HCT116 (cell line): ENCODE data around the gene PPM1H. TPM values are rescaled to one million over a fixed set of nuclear protein-coding genes. Genes with fewer than 3 reads are reported as not detected.

Source experiments
- ATAC-seq: fragments of 200-7000 bp; cut with Tn5 transposase; 2 replicates; pipeline ENCODE4 v1.9.1; 2020; ENCODE audit warnings: mild to moderate bottlenecking, moderate library complexity
- BruUV-seq: library from RNA; stranded (reverse); fragments of 400-500 nt; replicated peaks from 2 replicates; lab custom pipeline; 2021; lab: Mats Ljungman, UMichigan
- CTCF ChIA-PET: fragments of 300-600 bp; sonication (Branson Sonifier 250); formaldehyde crosslinking; loops from one replicate; lab custom pipeline; 2021; ENCODE audit warnings: antibody characterized with exemption; lab: Charles Lee
- POLR2A ChIA-PET: fragments of 300-600, 350-600 bp; sonication (Branson Sonifier 250); formaldehyde crosslinking; loops from one replicate; lab custom pipeline; 2021; ENCODE audit warnings: antibody characterized with exemption; lab: Charles Lee
- RAD21 ChIA-PET, 2 experiments: fragments of 300-600 bp; sonication (Branson Sonifier 250); formaldehyde crosslinking; loops; one replicate each; lab custom pipeline; 2023; ENCODE audit warnings: low total read pairs in 2 of 2; ENCODE audit not compliant: uncharacterized antibody in 2 of 2, unreplicated experiment in 2 of 2, low non-redundant PET in 1 of 2; lab: Charles Lee
- DNase-seq: peaks from one replicate; pipeline ENCODE4 v3.0.0-alpha.2; 2010; ENCODE audit warnings: low read depth, low spot score
- H2AFZ ChIP-seq: fragments of 200-600 bp; shearing (Covaris generic), sonication (generic); 2 replicates; pipeline ENCODE4 v1.6.1; 2017; ENCODE audit warnings: low read depth, mixed run types, mixed read lengths, antibody characterized with exemption, low read length; ENCODE audit not compliant: poor library complexity, severe bottlenecking
- H3K27ac ChIP-seq: 2 replicates; pipeline ENCODE4 v1.5.1; 2012; ENCODE audit warnings: low read depth, low read length
- H3K27me3 ChIP-seq: fragments of 200-600 bp; sonication (generic); 2 replicates; pipeline ENCODE4 v1.6.1; 2016; ENCODE audit warnings: mixed run types, low read length, mixed read lengths; ENCODE audit not compliant: insufficient read depth
- H3K36me3 ChIP-seq, 2 experiments: fragments of 200-500 bp in 1 of 2; fragments of 200-600 bp in 1 of 2; sonication (Bioruptor generic) in 1 of 2; sonication (generic) in 1 of 2; 2 replicates each; pipeline versions ENCODE4 v1.5.1 to v1.6.1; 2014 to 2016; ENCODE audit warnings: low read length in 2 of 2, inconsistent platforms in 1 of 2, mixed read lengths in 1 of 2, mixed run types in 1 of 2; ENCODE audit not compliant: insufficient read depth in 2 of 2, control insufficient read depth in 1 of 2
- H3K4me1 ChIP-seq, 2 experiments: fragments of 200-600 bp in 1 of 2; sonication (generic) in 1 of 2; 2 replicates each; pipeline versions ENCODE4 v1.5.1 to v1.6.1; 2012 to 2017; ENCODE audit warnings: low read length in 2 of 2, inconsistent platforms in 1 of 2, mild to moderate bottlenecking in 1 of 2, mixed read lengths in 1 of 2, mixed run types in 1 of 2, moderate library complexity in 1 of 2; ENCODE audit not compliant: insufficient read depth in 2 of 2, control insufficient read depth in 1 of 2
- H3K4me2 ChIP-seq: fragments of 200-600 bp; sonication (generic); 2 replicates; pipeline ENCODE4 v1.6.1; 2017; ENCODE audit warnings: mixed run types, low read length, mixed read lengths
- H3K4me3 ChIP-seq, 2 experiments: fragments of 200-600 bp in 1 of 2; sonication (generic) in 1 of 2; replicated peaks in 1 of 2; 2 replicates each; pipeline ENCODE4 v1.5.1; 2011 to 2016; ENCODE audit warnings: low read length in 2 of 2, control low read depth in 1 of 2, low read depth in 1 of 2, mild to moderate bottlenecking in 1 of 2, mixed read lengths in 1 of 2, mixed run types in 1 of 2
- H3K79me2 ChIP-seq: fragments of 200-600 bp; sonication (generic); 2 replicates; pipeline ENCODE4 v1.6.1; 2017; ENCODE audit warnings: mild to moderate bottlenecking, mixed run types, low read length, moderate library complexity, mixed read lengths; ENCODE audit not compliant: insufficient read depth
- H3K9ac ChIP-seq: fragments of 200-600 bp; sonication (generic); 2 replicates; pipeline ENCODE4 v1.6.1; 2016; ENCODE audit warnings: low read length, mixed read lengths
- H3K9me2 ChIP-seq: fragments of 200-600 bp; sonication (generic), shearing (Covaris generic); 2 replicates; pipeline ENCODE4 v1.6.1; 2017; ENCODE audit warnings: mixed run types, mild to moderate bottlenecking, moderate library complexity; ENCODE audit not compliant: insufficient read depth
- H3K9me3 ChIP-seq, 2 experiments: fragments of 200-500 bp in 1 of 2; fragments of 200-600 bp in 1 of 2; sonication (Bioruptor generic) in 1 of 2; sonication (generic) in 1 of 2; 2 replicates each; pipeline ENCODE4 v1.6.1; 2014 to 2017; ENCODE audit warnings: low read length in 2 of 2, mixed read lengths in 2 of 2, inconsistent platforms in 1 of 2, low read depth in 1 of 2, mild to moderate bottlenecking in 1 of 2, mixed run types in 1 of 2, moderate library complexity in 1 of 2; ENCODE audit not compliant: control insufficient read depth in 1 of 2, insufficient read depth in 1 of 2
- H4K20me1 ChIP-seq: fragments of 200-600 bp; sonication (generic), shearing (Covaris generic); 2 replicates; pipeline ENCODE4 v1.6.1; 2017; ENCODE audit warnings: mixed run types, mild to moderate bottlenecking, moderate library complexity; ENCODE audit not compliant: insufficient read depth
- CBX3 ChIP-seq: IDR thresholded peaks from 2 replicates; pipeline ENCODE4 v1.6.1; 2012; ENCODE audit warnings: low read depth
- CEBPB ChIP-seq: IDR thresholded peaks from 2 replicates; pipeline ENCODE4 v1.6.1; 2012; ENCODE audit warnings: low read depth
- EGR1 ChIP-seq: IDR thresholded peaks from 2 replicates; pipeline ENCODE4 v1.6.1; 2012; ENCODE audit warnings: low read depth
- ELF1 ChIP-seq: IDR thresholded peaks from 2 replicates; pipeline ENCODE4 v1.6.1; 2012; ENCODE audit warnings: low read depth, borderline replicate concordance
- EZH2phosphoT487 ChIP-seq: fragments of 200-600 bp; IDR thresholded peaks from 2 replicates; pipeline ENCODE4 v1.6.1; 2018; ENCODE audit warnings: antibody characterized with exemption, borderline replicate concordance
- FOSL1 ChIP-seq: IDR thresholded peaks from 2 replicates; pipeline ENCODE4 v1.6.1; 2012; ENCODE audit warnings: low read depth
- JUND ChIP-seq: IDR thresholded peaks from 2 replicates; pipeline ENCODE4 v1.6.1; 2012
- POLR2A ChIP-seq: IDR thresholded peaks from 2 replicates; pipeline ENCODE4 v1.7.0; 2011; ENCODE audit warnings: borderline replicate concordance; ENCODE audit not compliant: insufficient read depth, insufficient read length; ENCODE audit errors: extremely low read depth
- POLR2AphosphoS5 ChIP-seq: IDR thresholded peaks from 2 replicates; pipeline ENCODE4 v1.6.1; 2011; ENCODE audit warnings: mild to moderate bottlenecking, low read depth, low read length, moderate library complexity
- SP1 ChIP-seq: IDR thresholded peaks from 2 replicates; pipeline ENCODE4 v1.6.1; 2012; ENCODE audit warnings: low read depth
- SRF ChIP-seq: IDR thresholded peaks from 2 replicates; pipeline ENCODE4 v1.6.1; 2012; ENCODE audit warnings: low read depth
- YY1 ChIP-seq: IDR thresholded peaks from 2 replicates; pipeline ENCODE4 v1.6.1; 2011; ENCODE audit warnings: low read length, low read depth, moderate library complexity, mild to moderate bottlenecking; ENCODE audit not compliant: insufficient replicate concordance; ENCODE audit errors: extremely low read depth
- ZBTB33 ChIP-seq: IDR thresholded peaks from 2 replicates; pipeline ENCODE4 v1.6.1; 2011; ENCODE audit warnings: mild to moderate bottlenecking, low read length, moderate library complexity; ENCODE audit not compliant: insufficient replicate concordance; ENCODE audit errors: extremely low read depth
- ZNF274 ChIP-seq: fragments of 200-500 bp; sonication (Bioruptor generic); IDR thresholded peaks from 2 replicates; pipeline ENCODE4 v1.6.1; 2014; ENCODE audit warnings: mild to moderate bottlenecking, low read depth, low read length, inconsistent platforms
- intact Hi-C: fragments of 100-400 bp; cut with micrococcal nuclease; formaldehyde crosslinking; loops from 2 replicates; pipeline ENCODE4 v1.10.0; 2022
- total RNA-seq: library from RNA; stranded (reverse); gene quantifications from one replicate; pipeline ENCODE4 v1.2.1, GENCODE V29; 2021; ENCODE audit not compliant: unreplicated experiment

The PPM1H gene
- total RNA-seq, 1 experiment from 2014 or later, result 8.0 TPM

GRCh38 chr12:62925680-62926079 is 9.3 kb downstream of the PPM1H start:
- Histone ChIP-seq H2AFZ (no peak overlapping the region), H3K9me2 (no peaks in the 10 kb centered on the region), H3K27ac (no peak overlapping the region), H3K79me2 (no peaks in the 10 kb centered on the region), H3K4me3 (no peak overlapping the region), H3K9me3 (no peaks in the 10 kb centered on the region), H4K20me1 (no peaks in the 10 kb centered on the region), H3K9ac (no peak overlapping the region), H3K36me3 (no peaks in the 10 kb centered on the region), H3K27me3 (no peaks in the 10 kb centered on the region), H3K4me1 (no peaks in the 10 kb centered on the region), H3K4me2 (no peak overlapping the region)
- CTCF ChIA-PET, result interaction anchor here (1.0 kb wide), 1 partner anchor 9 kb away, joined by 4 read pairs; the partner anchor contains the start of gene PPM1H
- POLR2A ChIA-PET, result no interaction called here
- no peak for TF ChIP-seq EGR1
- TF ChIP-seq CBX3, result no peak
- no peak for TF ChIP-seq ZBTB33
- no peak for TF ChIP-seq SRF
- no peak for TF ChIP-seq POLR2A
- TF ChIP-seq ELF1, result no peak
- no peak for TF ChIP-seq CEBPB
- no peak for TF ChIP-seq POLR2AphosphoS5
- TF ChIP-seq EZH2phosphoT487, result no peak
- no peak for TF ChIP-seq FOSL1
- no peak for DNase-seq
- RAD21 ChIA-PET, result no interaction called here
- intact Hi-C loops, result no loop called here
- no TSS peak for BruUV-seq
- ATAC-seq, result no peak

- RAD21 ChIA-PET, result no interaction called here
- Histone ChIP-seq H4K20me1 (no peaks in the 10 kb centered on the region), H3K9ac (no peak overlapping the region), H3K4me3 (no peak overlapping the region), H3K27me3 (no peaks in the 10 kb centered on the region), H3K9me2 (no peaks in the 10 kb centered on the region), H3K79me2 (no peaks in the 10 kb centered on the region), H2AFZ (no peak overlapping the region), H3K27ac (no peak overlapping the region), H3K4me2 (no peak overlapping the region), H3K36me3 (no peaks in the 10 kb centered on the region), H3K4me1 (peaks cover 0 to 3% of the 10 kb centered on the region in 2 experiments; a peak in 1 of 4 replicates), H3K9me3 (no peaks in the 10 kb centered on the region)
- no peak for DNase-seq
- BruUV-seq, result no TSS peak
- TF ChIP-seq YY1, result no peak
- no peak for TF ChIP-seq SRF
- no peak for TF ChIP-seq CBX3
- no peak for TF ChIP-seq SP1
- TF ChIP-seq EZH2phosphoT487, result no peak
- no peak for TF ChIP-seq POLR2AphosphoS5
- TF ChIP-seq ZNF274, result no peak
- TF ChIP-seq JUND, result no peak
- CTCF ChIA-PET, result no interaction called here
- ATAC-seq, result no peak
- POLR2A ChIA-PET, result no interaction called here
- intact Hi-C loops, result no loop called here
Observed at GRCh38 chr12:62924084-62924483, 10.9 kb downstream of the PPM1H start.
